K562 (cell line): Measurements from ENCODE around the gene SDK1. TPM values are rescaled to one million over a fixed set of nuclear protein-coding genes. Genes with fewer than 3 reads are reported as not detected.

ENCODE experiments used
- ATAC-seq: fragments of 200-7000 bp; cut with Tn5 transposase; 3 replicates; pipeline ENCODE4 v1.9.1; 2020; ENCODE audit warnings: moderate library complexity
- BruUV-seq: library from RNA; stranded (reverse); fragments of 400-500 nt; replicated peaks from 2 replicates; lab custom pipeline; 2021; lab: Mats Ljungman, UMichigan
- CTCF ChIA-PET: fragments of 300-600 bp; formaldehyde crosslinking; extraction: SDS; loops from one replicate; lab custom pipeline; 2021; ENCODE audit warnings: low intra/inter-chr PET ratio; lab: Yijun Ruan, JAX
- POLR2A ChIA-PET: fragments of 300-600, 350-650 bp; sonication (Branson Sonifier 250); formaldehyde crosslinking; extraction: SDS; loops from one replicate; lab custom pipeline; 2021; ENCODE audit warnings: antibody characterized with exemption, inconsistent platforms; lab: Yijun Ruan, JAX
- DNase-seq, 4 experiments: peaks; one replicate each; pipeline versions ENCODE4 v3.0.0 to v3.0.0-alpha.2; 2011 to 2018; ENCODE audit warnings: low spot score in 3 of 4, mixed read lengths in 3 of 4; ENCODE audit errors: extremely low read depth in 1 of 4
- FAIRE-seq: peaks from 2 replicates; lab custom pipeline; 2011; peaks lifted over from hg19 to GRCh38; lab: Jason Lieb, UNC
- H2AFZ ChIP-seq: 2 replicates; pipeline ENCODE4 v1.6.0; 2011; ENCODE audit warnings: low read depth, low read length, control low read depth, inconsistent platforms
- H3K27ac ChIP-seq: fragments of 200-600 bp; 3 replicates; pipeline ENCODE4 v1.8.0; 2011; ENCODE audit warnings: low read depth, mild to moderate bottlenecking, control low read depth, inconsistent platforms, low read length, moderate library complexity, mixed read lengths; ENCODE audit errors: extremely low read depth
- H3K27me3 ChIP-seq, 2 experiments: fragments of 300-600 bp in 1 of 2; 2 replicates in 1 of 2; 3 replicates in 1 of 2; pipeline versions ENCODE4 v1.6.0 to v1.8.0; 2011; ENCODE audit warnings: inconsistent platforms in 2 of 2, low read length in 2 of 2, mild to moderate bottlenecking in 1 of 2, mixed read lengths in 1 of 2, moderate library complexity in 1 of 2; ENCODE audit not compliant: control insufficient read depth in 2 of 2, insufficient read depth in 2 of 2
- H3K36me3 ChIP-seq: fragments of 300-600 bp; 3 replicates; pipeline ENCODE4 v1.8.0; 2011; ENCODE audit warnings: mild to moderate bottlenecking, low read length, inconsistent platforms; ENCODE audit not compliant: control insufficient read depth, insufficient read depth
- H3K4me1 ChIP-seq, 2 experiments: fragments of 200-600 bp in 1 of 2; replicated peaks in 1 of 2; 2 replicates in 1 of 2; 3 replicates in 1 of 2; pipeline versions ENCODE4 v1.5.1 to v1.8.0; 2011; ENCODE audit warnings: inconsistent platforms in 2 of 2, low read length in 2 of 2, mild to moderate bottlenecking in 1 of 2, mixed read lengths in 1 of 2, moderate library complexity in 1 of 2; ENCODE audit not compliant: control insufficient read depth in 2 of 2, insufficient read depth in 2 of 2
- H3K4me2 ChIP-seq: 2 replicates; pipeline ENCODE4 v1.6.1; 2011; ENCODE audit warnings: low read length, control low read depth, inconsistent platforms, mixed read lengths; ENCODE audit not compliant: insufficient read depth
- H3K4me3 ChIP-seq: fragments of 200-600 bp; sonication (generic), shearing (Covaris generic); 2 replicates; pipeline ENCODE4 v1.5.1; 2016; ENCODE audit warnings: control low read depth, inconsistent platforms
- H3K79me2 ChIP-seq: fragments of 200-600 bp; 3 replicates; pipeline ENCODE4 v1.8.0; 2011; ENCODE audit warnings: low read length, inconsistent platforms; ENCODE audit not compliant: control insufficient read depth, insufficient read depth
- H3K9ac ChIP-seq, 2 experiments: 2 replicates each; pipeline versions ENCODE4 v1.6.0 to v1.6.1; 2011; ENCODE audit warnings: low read depth in 2 of 2, low read length in 2 of 2, control low read depth in 1 of 2, inconsistent platforms in 1 of 2, mild to moderate bottlenecking in 1 of 2, mixed read lengths in 1 of 2; ENCODE audit not compliant: insufficient read depth in 1 of 2
- H3K9me1 ChIP-seq: one replicate; pipeline ENCODE4 v1.6.0; 2011; ENCODE audit warnings: inconsistent platforms, mild to moderate bottlenecking, low read length, moderate library complexity; ENCODE audit not compliant: control insufficient read depth, insufficient read depth
- H3K9me3 ChIP-seq: replicated peaks from 2 replicates; pipeline ENCODE4 v1.5.1; 2011; ENCODE audit warnings: low read depth, low read length, inconsistent platforms; ENCODE audit not compliant: control insufficient read depth, insufficient read depth
- H4K20me1 ChIP-seq: replicated peaks from 2 replicates; pipeline ENCODE4 v1.6.1; 2011; ENCODE audit warnings: low read length, inconsistent platforms, mixed read lengths; ENCODE audit not compliant: control insufficient read depth, insufficient read depth
- ATF4 ChIP-seq: fragments of 450-650 bp; formaldehyde crosslinking; IDR thresholded peaks from 2 replicates; pipeline ENCODE4 v1.4.0; 2022; ENCODE audit warnings: mild to moderate bottlenecking, moderate library complexity
- CCAR2 ChIP-seq: fragments of 200-400 bp; formaldehyde crosslinking; IDR thresholded peaks from 2 replicates; pipeline ENCODE4 v1.6.1; 2017; ENCODE audit warnings: mild to moderate bottlenecking, low read depth, low read length
- CEBPB ChIP-seq: fragments of 450-650 bp; IDR thresholded peaks from 2 replicates; pipeline ENCODE4 v1.6.1; 2016; ENCODE audit warnings: missing genetic modification characterization, missing compliant biosample characterization
- DIDO1 ChIP-seq: fragments of 450-650 bp; IDR thresholded peaks from 2 replicates; pipeline ENCODE4 v1.6.1; 2016; ENCODE audit warnings: low read depth, missing biosample characterization, missing genetic modification characterization
- ELF4 ChIP-seq: fragments of 450-650 bp; formaldehyde crosslinking; IDR thresholded peaks from 2 replicates; pipeline ENCODE4 v1.4.0; 2022; ENCODE audit warnings: missing genetic modification characterization
- FIP1L1 ChIP-seq: fragments of 200-400 bp; formaldehyde crosslinking; IDR thresholded peaks from 2 replicates; pipeline ENCODE4 v1.6.1; 2018; ENCODE audit warnings: mild to moderate bottlenecking, low read depth, low read length; ENCODE audit not compliant: poor library complexity, severe bottlenecking
- HLTF ChIP-seq: fragments of 450-650 bp; IDR thresholded peaks from 2 replicates; pipeline ENCODE4 v1.6.1; 2016
- HNRNPL ChIP-seq: fragments of 200-400 bp; formaldehyde crosslinking; IDR thresholded peaks from 2 replicates; pipeline ENCODE4 v1.6.1; 2017; ENCODE audit warnings: low read depth, mild to moderate bottlenecking, low read length
- KAT7 ChIP-seq: sonication (generic); formaldehyde crosslinking; IDR thresholded peaks from 2 replicates; pipeline ENCODE4 v1.8.0; 2022; ENCODE audit warnings: missing genetic modification reagents, mild to moderate bottlenecking, borderline replicate concordance
- RFX1 ChIP-seq: fragments of 450-650 bp; IDR thresholded peaks from 2 replicates; pipeline ENCODE4 v1.6.1; 2016; ENCODE audit warnings: mild to moderate bottlenecking, moderate library complexity
- RFX7 ChIP-seq: fragments of 250-450 bp; sonication (Bioruptor Pico); IDR thresholded peaks from 2 replicates; pipeline ENCODE4 v1.5.1; 2021; ENCODE audit warnings: mild to moderate bottlenecking
- SRSF9 ChIP-seq: fragments of 200-400 bp; formaldehyde crosslinking; IDR thresholded peaks from 2 replicates; pipeline ENCODE4 v1.6.1; 2017; ENCODE audit warnings: low read depth, low read length, borderline replicate concordance
- ZNF696 ChIP-seq: fragments of 250-450 bp; sonication (Bioruptor Pico); conservative IDR thresholded peaks from 2 replicates; pipeline ENCODE4 v1.4.0; 2020; ENCODE audit warnings: mild to moderate bottlenecking, moderate library complexity
- WGBS: fragments of 100-300 bp; shearing (Covaris generic); methylation state at CpG from one replicate; pipeline ENCODE4 v1.1.6; 2016; ENCODE audit warnings: low coverage, mixed read lengths; ENCODE audit not compliant: insufficient coverage; ENCODE audit errors: missing lambda C conversion rate; 5-methylcytosine and 5-hydroxymethylcytosine counted together
- in situ Hi-C: fragments of 300-500 bp; cut with MboI; formaldehyde crosslinking; loops from 4 replicates; pipeline ENCODE4 v1.15.0; 2018; ENCODE audit warnings: inconsistent platforms, mixed read lengths
- intact Hi-C: fragments of 100-400 bp; cut with micrococcal nuclease; formaldehyde crosslinking; loops from 2 replicates; pipeline ENCODE4 v1.14.2; 2022
- polyA plus RNA-seq, 8 experiments: library from polyadenylated mRNA; depleted of rRNA in 4 of 8; stranded (reverse) in 5 of 8; unstranded in 3 of 8; fragments of >200 nt; fragmentation: Nextera tagmentation in 2 of 8; fragmentation: Illumina TruSeq in 1 of 8; extraction: Ambion mirVana in 2 of 8; extraction: Trizol in 1 of 8; gene quantifications; 2 replicates each; pipeline versions ENCODE4 v1.2.1 to v1.2.3, GENCODE V29; 2011 to 2014; ENCODE audit warnings: inconsistent platforms in 1 of 8, missing spikeins in 1 of 8
- total RNA-seq, 7 experiments: library from RNA; depleted of rRNA in 6 of 7; stranded (reverse); fragments of >200 nt in 6 of 7; fragmentation: Illumina TruSeq in 2 of 7; extraction: Trizol in 2 of 7; gene quantifications; 2 replicates each; pipeline versions ENCODE4 v1.2.1 to v1.2.3, GENCODE V29; 2011 to 2021; ENCODE audit warnings: low replicate concordance in 1 of 7
- TF ChIP-seq, protein P1 (sequence below): fragments of 250-450 bp; sonication (Bioruptor Pico); IDR thresholded peaks from 2 replicates; pipeline ENCODE4 v1.5.0; 2021
- TF ChIP-seq, protein P2 (sequence below): fragments of 450-650 bp; IDR thresholded peaks from 2 replicates; pipeline ENCODE4 v1.6.1; 2016; ENCODE audit warnings: low read depth

SDK1 gene
- total and polyA plus RNA-seq, 9 of the 15 experiments (the other 6 are each of a cell fraction or from before 2014, with no cell fraction given), result 0.16 TPM; not detected in 8

GRCh38 chr7:3430588-3430987 is 129.5 kb downstream of the SDK1 start:
- Histone ChIP-seq H3K4me1 (no peaks in the 10 kb centered on the region), H3K36me3 (no peaks in the 10 kb centered on the region), H3K9me1 (no peaks in the 10 kb centered on the region), H3K9me3 (no peaks in the 10 kb centered on the region), H3K27me3 (0 out of 5 replicates have a peak, but pooled peaks cover 0 to 3% of the 10 kb centered on the region in 2 experiments), H3K27ac (no peak overlapping the region), H3K4me2 (no peak overlapping the region), H4K20me1 (no peaks in the 10 kb centered on the region), H3K9ac (no peak overlapping the region), H3K79me2 (no peaks in the 10 kb centered on the region), H3K4me3 (no peak overlapping the region), H2AFZ (no peak overlapping the region)
- under 1% methylated on average over 7 of the region's 7 CpGs for WGBS
- intact Hi-C loops, result no loop called here
- DNase-seq (no peak), ATAC-seq (no peak), FAIRE-seq (no peak)
- BruUV-seq, result no TSS peak
- in situ Hi-C loops, result no loop called here
- ChIA-PET POLR2A (no interaction called here), CTCF (no interaction called here)
- TF ChIP-seq, protein P1, sequence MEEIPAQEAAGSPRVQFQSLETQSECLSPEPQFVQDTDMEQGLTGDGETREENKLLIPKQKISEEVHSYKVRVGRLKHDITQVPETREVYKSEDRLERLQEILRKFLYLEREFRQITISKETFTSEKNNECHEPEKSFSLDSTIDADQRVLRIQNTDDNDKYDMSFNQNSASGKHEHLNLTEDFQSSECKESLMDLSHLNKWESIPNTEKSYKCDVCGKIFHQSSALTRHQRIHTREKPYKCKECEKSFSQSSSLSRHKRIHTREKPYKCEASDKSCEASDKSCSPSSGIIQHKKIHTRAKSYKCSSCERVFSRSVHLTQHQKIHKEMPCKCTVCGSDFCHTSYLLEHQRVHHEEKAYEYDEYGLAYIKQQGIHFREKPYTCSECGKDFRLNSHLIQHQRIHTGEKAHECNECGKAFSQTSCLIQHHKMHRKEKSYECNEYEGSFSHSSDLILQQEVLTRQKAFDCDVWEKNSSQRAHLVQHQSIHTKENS, result no peak
- TF ChIP-seq HNRNPL (no peak), ATF4 (CRISPR knock-in tag) (no peak), FIP1L1 (no peak), ZNF696 (CRISPR knock-in tag) (no peak), ELF4 (CRISPR knock-in tag) (no peak), CEBPB (tag) (no peak), CCAR2 (no peak), RFX7 (no peak), RFX1 (no peak), KAT7 (CRISPR knock-in tag) (no peak), HLTF (no peak), SRSF9 (no peak), DIDO1 (tag) (no peak)
- TF ChIP-seq, protein P2, sequence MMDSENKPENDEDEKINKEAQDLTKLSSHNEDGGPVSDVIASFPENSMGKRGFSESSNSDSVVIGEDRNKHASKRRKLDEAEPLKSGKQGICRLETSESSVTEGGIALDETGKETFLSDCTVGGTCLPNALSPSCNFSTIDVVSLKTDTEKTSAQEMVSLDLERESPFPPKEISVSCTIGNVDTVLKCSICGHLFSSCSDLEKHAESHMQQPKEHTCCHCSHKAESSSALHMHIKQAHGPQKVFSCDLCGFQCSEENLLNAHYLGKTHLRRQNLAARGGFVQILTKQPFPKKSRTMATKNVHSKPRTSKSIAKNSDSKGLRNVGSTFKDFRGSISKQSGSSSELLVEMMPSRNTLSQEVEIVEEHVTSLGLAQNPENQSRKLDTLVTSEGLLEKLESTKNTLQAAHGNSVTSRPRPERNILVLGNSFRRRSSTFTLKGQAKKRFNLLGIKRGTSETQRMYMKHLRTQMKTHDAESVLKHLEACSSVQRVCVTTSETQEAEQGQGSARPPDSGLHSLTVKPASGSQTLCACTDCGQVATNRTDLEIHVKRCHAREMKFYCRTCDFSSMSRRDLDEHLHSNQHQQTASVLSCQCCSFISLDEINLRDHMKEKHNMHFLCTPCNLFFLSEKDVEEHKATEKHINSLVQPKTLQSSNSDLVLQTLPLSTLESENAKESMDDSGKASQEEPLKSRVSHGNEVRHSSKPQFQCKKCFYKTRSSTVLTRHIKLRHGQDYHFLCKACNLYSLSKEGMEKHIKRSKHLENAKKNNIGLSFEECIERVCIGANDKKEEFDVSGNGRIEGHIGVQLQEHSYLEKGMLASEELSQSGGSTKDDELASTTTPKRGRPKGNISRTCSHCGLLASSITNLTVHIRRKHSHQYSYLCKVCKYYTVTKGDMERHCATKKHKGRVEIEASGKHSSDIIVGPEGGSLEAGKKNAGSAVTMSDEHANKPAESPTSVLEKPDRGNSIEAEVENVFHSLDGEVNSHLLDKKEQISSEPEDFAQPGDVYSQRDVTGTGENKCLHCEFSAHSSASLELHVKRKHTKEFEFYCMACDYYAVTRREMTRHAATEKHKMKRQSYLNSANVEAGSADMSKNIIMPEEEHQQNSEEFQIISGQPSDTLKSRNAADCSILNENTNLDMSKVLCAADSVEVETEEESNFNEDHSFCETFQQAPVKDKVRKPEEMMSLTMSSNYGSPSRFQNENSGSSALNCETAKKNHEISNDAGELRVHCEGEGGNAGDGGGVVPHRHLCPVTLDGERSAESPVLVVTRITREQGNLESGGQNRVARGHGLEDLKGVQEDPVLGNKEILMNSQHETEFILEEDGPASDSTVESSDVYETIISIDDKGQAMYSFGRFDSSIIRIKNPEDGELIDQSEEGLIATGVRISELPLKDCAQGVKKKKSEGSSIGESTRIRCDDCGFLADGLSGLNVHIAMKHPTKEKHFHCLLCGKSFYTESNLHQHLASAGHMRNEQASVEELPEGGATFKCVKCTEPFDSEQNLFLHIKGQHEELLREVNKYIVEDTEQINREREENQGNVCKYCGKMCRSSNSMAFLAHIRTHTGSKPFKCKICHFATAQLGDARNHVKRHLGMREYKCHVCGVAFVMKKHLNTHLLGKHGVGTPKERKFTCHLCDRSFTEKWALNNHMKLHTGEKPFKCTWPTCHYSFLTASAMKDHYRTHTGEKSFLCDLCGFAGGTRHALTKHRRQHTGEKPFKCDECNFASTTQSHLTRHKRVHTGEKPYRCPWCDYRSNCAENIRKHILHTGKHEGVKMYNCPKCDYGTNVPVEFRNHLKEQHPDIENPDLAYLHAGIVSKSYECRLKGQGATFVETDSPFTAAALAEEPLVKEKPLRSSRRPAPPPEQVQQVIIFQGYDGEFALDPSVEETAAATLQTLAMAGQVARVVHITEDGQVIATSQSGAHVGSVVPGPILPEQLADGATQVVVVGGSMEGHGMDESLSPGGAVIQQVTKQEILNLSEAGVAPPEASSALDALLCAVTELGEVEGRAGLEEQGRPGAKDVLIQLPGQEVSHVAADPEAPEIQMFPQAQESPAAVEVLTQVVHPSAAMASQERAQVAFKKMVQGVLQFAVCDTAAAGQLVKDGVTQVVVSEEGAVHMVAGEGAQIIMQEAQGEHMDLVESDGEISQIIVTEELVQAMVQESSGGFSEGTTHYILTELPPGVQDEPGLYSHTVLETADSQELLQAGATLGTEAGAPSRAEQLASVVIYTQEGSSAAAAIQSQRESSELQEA, result no peak
